ENCODE results near the gene PLXNB1. TPM values are rescaled to one million over a fixed set of nuclear protein-coding genes. Genes with fewer than 3 reads are reported as not detected.
A peak's percentile ranks its signal among the peaks of the same experiment; 100 is the strongest.

Gene PLXNB1
- total and polyA plus RNA-seq, 10 of the 15 experiments (the other 5 are each of a cell fraction or from before 2014, with no cell fraction given): 0.18 to 15.1 (median 5.3) TPM

DNA sequence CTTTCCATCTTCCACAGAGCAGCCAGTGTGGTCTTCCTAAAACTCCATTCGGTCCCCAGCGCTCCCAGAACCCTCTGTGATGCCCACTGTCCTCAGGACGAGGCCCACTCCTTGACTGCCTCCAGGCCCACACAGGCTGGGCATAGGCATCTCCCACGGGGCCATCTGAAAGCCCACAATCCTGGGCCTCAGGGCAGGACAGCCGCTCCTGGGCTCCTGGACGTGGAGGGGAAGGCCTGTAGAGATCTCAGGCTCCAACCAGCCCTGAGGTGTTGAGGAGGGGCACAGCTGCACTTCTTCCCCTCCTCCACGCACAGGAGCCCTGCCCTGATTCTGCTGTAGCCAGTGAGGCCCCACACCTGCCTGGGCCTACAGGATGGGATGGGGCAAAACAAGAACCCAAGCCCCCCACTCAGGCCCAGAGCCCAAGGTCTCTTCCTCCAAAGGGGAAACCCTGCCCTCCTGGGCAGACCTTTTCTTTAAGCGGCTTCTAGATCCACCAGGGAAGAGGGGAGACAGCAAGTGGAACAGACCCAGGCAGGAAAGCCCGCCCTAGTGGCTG, 48.2 kb upstream of the PLXNB1 start:
- no peak for FAIRE-seq
- Histone ChIP-seq H3K9me3 (replicated peaks; ENCODE audit: control insufficient read depth, insufficient read depth, low read length) (no peaks in the 10 kb centered on the region), H3K36me3 (ENCODE audit: control insufficient read depth in 2 of 2, insufficient read depth in 2 of 2, low read length in 1 of 2) (no peaks in the 10 kb centered on the region), H3K4me3 (no peak overlapping the region), H3K4me2 (ENCODE audit: control insufficient read depth, insufficient read depth) (peak overlapping the region; percentile 9; the same call in 1 of the 2 replicates), H4K20me1 (ENCODE audit: control insufficient read depth, insufficient read depth) (no peaks in the 10 kb centered on the region), H2AFZ (ENCODE audit: control insufficient read depth, low read depth, low read length) (no peak overlapping the region), H3K79me2 (ENCODE audit: control insufficient read depth, insufficient read depth, low read length) (no peaks in the 10 kb centered on the region), H3K4me1 (ENCODE audit: control insufficient read depth, insufficient read depth, low read length) (peaks cover 21% of the 10 kb centered on the region), H3K9ac (ENCODE audit: control insufficient read depth, insufficient read depth, low read length) (no peak overlapping the region; the same call in 1 of the 2 replicates), H3K27me3 (replicated peaks in 1 of 2; ENCODE audit: control insufficient read depth in 2 of 2, insufficient read depth in 2 of 2, low read length in 1 of 2) (no peaks in the 10 kb centered on the region), H3K27ac (ENCODE audit: control insufficient read depth, insufficient read depth) (no peak overlapping the region)
- DNase-seq (ENCODE audit: low read depth, low spot score): no peak
- in situ Hi-C loops (cut with MboI): no loop called here
- CTCF ChIA-PET: no interaction called here
- SMC1A ChIA-PET (ENCODE audit: uncharacterized antibody, unreplicated experiment): no interaction called here
- intact Hi-C loops (cut with micrococcal nuclease; ENCODE audit: unreplicated experiment): no loop called here
- POLR2A ChIA-PET: no interaction called here
- 88% methylated on average over 9 of the region's 9 CpGs for WGBS (ENCODE audit: insufficient coverage, insufficient replicate concordance, low lambda C conversion rate, missing lambda C conversion rate)
- ATAC-seq: no peak
- RAD21 ChIA-PET (ENCODE audit: unreplicated experiment): no interaction called here
- no peak for TF ChIP-seq SMAD1 (IDR thresholded peaks at IDR 0.05; ENCODE audit: low read depth, partially characterized antibody)
- no peak for TF ChIP-seq SMARCA5 (IDR thresholded peaks at IDR 0.05)
- TF ChIP-seq SUPT20H (IDR thresholded peaks at IDR 0.05; ENCODE audit: borderline replicate concordance, control insufficient read depth, low read depth, low read length): no peak
- BruUV-seq (replicated peaks): no TSS peak

DNA sequence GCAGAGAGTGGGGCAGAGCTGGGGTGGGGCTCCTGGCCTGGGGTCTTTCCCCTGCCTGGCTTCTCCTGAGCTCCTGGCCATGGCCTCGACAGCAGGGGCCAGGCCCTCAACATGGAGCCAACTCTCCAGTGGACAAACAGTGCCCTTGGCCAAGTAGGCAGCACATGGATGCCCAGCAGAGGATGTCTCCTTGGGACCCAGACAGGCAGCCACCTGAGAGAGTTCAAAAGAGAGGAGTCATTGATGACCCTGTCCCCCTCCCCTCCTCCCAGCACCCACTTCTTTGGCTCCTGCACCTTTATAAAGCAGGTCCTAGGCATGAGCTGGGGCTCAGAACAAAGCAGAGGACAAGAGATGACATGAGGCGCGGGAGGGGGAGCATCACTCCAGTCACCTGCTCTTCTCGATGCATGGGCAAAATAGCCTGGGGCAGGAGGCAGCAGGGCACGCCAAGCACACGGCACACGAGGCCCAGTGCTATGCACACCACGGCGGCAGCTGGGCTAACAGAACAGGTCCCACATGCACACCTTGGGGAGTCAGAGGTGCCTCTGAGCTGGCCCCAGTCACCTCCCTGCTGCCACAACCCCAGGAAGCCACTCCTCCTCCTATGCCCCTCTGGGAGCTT, 46.7 kb upstream of the PLXNB1 start:
- Histone ChIP-seq H3K4me3 (no peak overlapping the region), H3K27me3 (replicated peaks in 1 of 2; ENCODE audit: control insufficient read depth in 2 of 2, insufficient read depth in 2 of 2, low read length in 1 of 2) (no peaks in the 10 kb centered on the region), H3K9ac (ENCODE audit: control insufficient read depth, insufficient read depth, low read length) (no peak overlapping the region), H3K4me2 (ENCODE audit: control insufficient read depth, insufficient read depth) (no peak overlapping the region), H3K27ac (ENCODE audit: control insufficient read depth, insufficient read depth) (no peak overlapping the region), H3K9me3 (replicated peaks; ENCODE audit: control insufficient read depth, insufficient read depth, low read length) (no peaks in the 10 kb centered on the region), H3K4me1 (ENCODE audit: control insufficient read depth, insufficient read depth, low read length) (peaks cover 21% of the 10 kb centered on the region), H3K79me2 (ENCODE audit: control insufficient read depth, insufficient read depth, low read length) (peaks cover 11% of the 10 kb centered on the region), H2AFZ (ENCODE audit: control insufficient read depth, low read depth, low read length) (no peak overlapping the region), H3K36me3 (ENCODE audit: control insufficient read depth in 2 of 2, insufficient read depth in 2 of 2, low read length in 1 of 2) (no peaks in the 10 kb centered on the region), H4K20me1 (ENCODE audit: control insufficient read depth, insufficient read depth) (no peaks in the 10 kb centered on the region)
- no peak for ATAC-seq
- whole genome bisulfite sequencing (ENCODE audit: insufficient coverage, insufficient replicate concordance, low lambda C conversion rate, missing lambda C conversion rate): 86% methylated on average over 9 of the region's 9 CpGs
- SMC1A ChIA-PET (ENCODE audit: uncharacterized antibody, unreplicated experiment): interaction anchor here (1.2 kb wide), 1 partner anchor 72 kb away, joined by 3 read pairs; no protein-coding TSS in a partner anchor
- no peak for FAIRE-seq
- no TSS peak for BruUV-seq (replicated peaks)
- CTCF ChIA-PET: interaction anchor here (0.9 to 1.2 kb wide), 3 partner anchors 12 to 71 kb away, joined by 3 read pairs; no protein-coding TSS in a partner anchor
- no peak for DNase-seq (ENCODE audit: low read depth, low spot score)
- intact Hi-C loops (cut with micrococcal nuclease; ENCODE audit: unreplicated experiment) (no loop called here), in situ Hi-C loops (cut with MboI) (no loop called here)
- POLR2A ChIA-PET: interaction anchor here (0.7 kb wide), 2 partner anchors 17 to 132 kb away, joined by 3 to 6 read pairs; no protein-coding TSS in a partner anchor
- RAD21 ChIA-PET (ENCODE audit: unreplicated experiment): interaction anchor here (0.6 kb wide), 1 partner anchor 222 kb away, joined by 3 read pairs; no protein-coding TSS in a partner anchor
- TF ChIP-seq NR2F1 (conservative IDR thresholded peaks at IDR 0.05) (no peak), ZNF207 (IDR thresholded peaks at IDR 0.05; ENCODE audit: borderline replicate concordance) (no peak), PAX8 (IDR thresholded peaks at IDR 0.05) (no peak), EGR1 (IDR thresholded peaks at IDR 0.05; ENCODE audit: borderline replicate concordance in 1 of 2, low read depth in 2 of 2, low read length in 2 of 2) (no peak), HCFC1 (IDR thresholded peaks at IDR 0.05; ENCODE audit: low read length) (no peak)
- TF ChIP-seq, protein P1, sequence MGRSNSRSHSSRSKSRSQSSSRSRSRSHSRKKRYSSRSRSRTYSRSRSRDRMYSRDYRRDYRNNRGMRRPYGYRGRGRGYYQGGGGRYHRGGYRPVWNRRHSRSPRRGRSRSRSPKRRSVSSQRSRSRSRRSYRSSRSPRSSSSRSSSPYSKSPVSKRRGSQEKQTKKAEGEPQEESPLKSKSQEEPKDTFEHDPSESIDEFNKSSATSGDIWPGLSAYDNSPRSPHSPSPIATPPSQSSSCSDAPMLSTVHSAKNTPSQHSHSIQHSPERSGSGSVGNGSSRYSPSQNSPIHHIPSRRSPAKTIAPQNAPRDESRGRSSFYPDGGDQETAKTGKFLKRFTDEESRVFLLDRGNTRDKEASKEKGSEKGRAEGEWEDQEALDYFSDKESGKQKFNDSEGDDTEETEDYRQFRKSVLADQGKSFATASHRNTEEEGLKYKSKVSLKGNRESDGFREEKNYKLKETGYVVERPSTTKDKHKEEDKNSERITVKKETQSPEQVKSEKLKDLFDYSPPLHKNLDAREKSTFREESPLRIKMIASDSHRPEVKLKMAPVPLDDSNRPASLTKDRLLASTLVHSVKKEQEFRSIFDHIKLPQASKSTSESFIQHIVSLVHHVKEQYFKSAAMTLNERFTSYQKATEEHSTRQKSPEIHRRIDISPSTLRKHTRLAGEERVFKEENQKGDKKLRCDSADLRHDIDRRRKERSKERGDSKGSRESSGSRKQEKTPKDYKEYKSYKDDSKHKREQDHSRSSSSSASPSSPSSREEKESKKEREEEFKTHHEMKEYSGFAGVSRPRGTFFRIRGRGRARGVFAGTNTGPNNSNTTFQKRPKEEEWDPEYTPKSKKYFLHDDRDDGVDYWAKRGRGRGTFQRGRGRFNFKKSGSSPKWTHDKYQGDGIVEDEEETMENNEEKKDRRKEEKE (IDR thresholded peaks at IDR 0.05): no peak
- TF ChIP-seq, protein P2, sequence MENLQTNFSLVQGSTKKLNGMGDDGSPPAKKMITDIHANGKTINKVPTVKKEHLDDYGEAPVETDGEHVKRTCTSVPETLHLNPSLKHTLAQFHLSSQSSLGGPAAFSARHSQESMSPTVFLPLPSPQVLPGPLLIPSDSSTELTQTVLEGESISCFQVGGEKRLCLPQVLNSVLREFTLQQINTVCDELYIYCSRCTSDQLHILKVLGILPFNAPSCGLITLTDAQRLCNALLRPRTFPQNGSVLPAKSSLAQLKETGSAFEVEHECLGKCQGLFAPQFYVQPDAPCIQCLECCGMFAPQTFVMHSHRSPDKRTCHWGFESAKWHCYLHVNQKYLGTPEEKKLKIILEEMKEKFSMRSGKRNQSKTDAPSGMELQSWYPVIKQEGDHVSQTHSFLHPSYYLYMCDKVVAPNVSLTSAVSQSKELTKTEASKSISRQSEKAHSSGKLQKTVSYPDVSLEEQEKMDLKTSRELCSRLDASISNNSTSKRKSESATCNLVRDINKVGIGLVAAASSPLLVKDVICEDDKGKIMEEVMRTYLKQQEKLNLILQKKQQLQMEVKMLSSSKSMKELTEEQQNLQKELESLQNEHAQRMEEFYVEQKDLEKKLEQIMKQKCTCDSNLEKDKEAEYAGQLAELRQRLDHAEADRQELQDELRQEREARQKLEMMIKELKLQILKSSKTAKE (IDR thresholded peaks at IDR 0.05; ENCODE audit: low read depth, poor library complexity, severe bottlenecking): no peak
